ENCODE results near the gene ABHD16B. TPM values are rescaled to one million over a fixed set of nuclear protein-coding genes. Genes with fewer than 3 reads are reported as not detected.
A peak's percentile ranks its signal among the peaks of the same experiment; 100 is the strongest.

Gene ABHD16B
- total and polyA plus RNA-seq, 4 donors, result not detected

- H3K4me1 ChIP-seq (ENCODE audit: control insufficient read depth, insufficient read depth, low read length), result peaks cover 22% of the 10 kb centered on the region
- peaks cover 4% of the 10 kb centered on the region for H3K36me3 ChIP-seq (ENCODE audit: control insufficient read depth, insufficient read depth, low read length)
- no peaks in the 10 kb centered on the region for H3K9me3 ChIP-seq (ENCODE audit: control insufficient read depth, insufficient read depth, low read length)
- no peak overlapping the region for H3K4me3 ChIP-seq (ENCODE audit: low read depth, low read length)
- no peaks in the 10 kb centered on the region for H3K27me3 ChIP-seq (ENCODE audit: control insufficient read depth, insufficient read depth, low read length)
- no peak overlapping the region for H3K27ac ChIP-seq (ENCODE audit: low read depth, low read length)
- DNase-seq (ENCODE audit: low read depth in 4 of 6, low spot score in 6 of 6), result no peak
- 94% methylated on average over 2 of the region's 3 CpGs for WGBS (ENCODE audit: insufficient coverage)
Measured at GRCh38 chr20:63900413-63900812, 39.1 kb downstream of the ABHD16B start.

- no peaks in the 10 kb centered on the region for H3K27me3 ChIP-seq (ENCODE audit: control insufficient read depth, insufficient read depth, low read length)
- H3K36me3 ChIP-seq (ENCODE audit: control insufficient read depth, insufficient read depth, low read length), result peaks cover 4% of the 10 kb centered on the region
- DNase-seq (ENCODE audit: low read depth in 4 of 6, low spot score in 6 of 6), result no peak
- H3K4me1 ChIP-seq (ENCODE audit: control insufficient read depth, insufficient read depth, low read length), result peaks cover 4% of the 10 kb centered on the region
- H3K4me3 ChIP-seq (ENCODE audit: low read depth, low read length), result no peak overlapping the region
- no peak overlapping the region for H3K27ac ChIP-seq (ENCODE audit: low read depth, low read length)
- WGBS (ENCODE audit: insufficient coverage), result 89% methylated on average over 7 of the region's 11 CpGs
- no peaks in the 10 kb centered on the region for H3K9me3 ChIP-seq (ENCODE audit: control insufficient read depth, insufficient read depth, low read length)
Measured at GRCh38 chr20:63903796-63904561, 42.7 kb downstream of the ABHD16B start.

- no peaks in the 10 kb centered on the region for H3K9me3 ChIP-seq (ENCODE audit: control insufficient read depth, insufficient read depth, low read length)
- peaks cover 18% of the 10 kb centered on the region for H3K4me1 ChIP-seq (ENCODE audit: control insufficient read depth, insufficient read depth, low read length)
- no peak overlapping the region for H3K27ac ChIP-seq (ENCODE audit: low read depth, low read length)
- 91% methylated on average over 16 of the region's 16 CpGs for WGBS (ENCODE audit: insufficient coverage)
- no peak overlapping the region for H3K4me3 ChIP-seq (ENCODE audit: low read depth, low read length)
- no peak for DNase-seq (ENCODE audit: low read depth in 4 of 6, low spot score in 6 of 6)
- peaks cover 4% of the 10 kb centered on the region for H3K36me3 ChIP-seq (ENCODE audit: control insufficient read depth, insufficient read depth, low read length)
- no peaks in the 10 kb centered on the region for H3K27me3 ChIP-seq (ENCODE audit: control insufficient read depth, insufficient read depth, low read length)
Measured at GRCh38 chr20:63908008-63908682, 46.8 kb downstream of the ABHD16B start.

- peak in 1 of 6 donors; percentile 55 for DNase-seq (ENCODE audit: low read depth in 4 of 6, low spot score in 6 of 6)
- Histone ChIP-seq H3K27ac (ENCODE audit: low read depth, low read length) (no peak overlapping the region), H3K4me1 (ENCODE audit: control insufficient read depth, insufficient read depth, low read length) (peaks cover 18% of the 10 kb centered on the region), H3K27me3 (ENCODE audit: control insufficient read depth, insufficient read depth, low read length) (no peaks in the 10 kb centered on the region), H3K36me3 (ENCODE audit: control insufficient read depth, insufficient read depth, low read length) (peaks cover 4% of the 10 kb centered on the region), H3K4me3 (ENCODE audit: low read depth, low read length) (no peak overlapping the region), H3K9me3 (ENCODE audit: control insufficient read depth, insufficient read depth, low read length) (no peaks in the 10 kb centered on the region)
- WGBS (ENCODE audit: insufficient coverage), result 36% methylated on average over 10 of the region's 12 CpGs
Measured at GRCh38 chr20:63911176-63911575, 49.9 kb downstream of the ABHD16B start.

Small RNA genes lying within 50 kb of the gene (small RNA-seq; reads per million reads assigned to genes)
- 0.20 reads per million, percentile 6 among the genes with 10 or more reads in this experiment for gene RNU1-134P (ENCODE audit: low replicate concordance)

Other genes starting within 250 kb of the ABHD16B start
- gene GMEB2, start 234.4 kb upstream of the ABHD16B start, total RNA-seq, result 1 to 10 TPM; 5.9 to 9.3 TPM
- 10 to 100 TPM; 11.1 to 12.0 TPM for gene GMEB2, start 234.4 kb upstream of the ABHD16B start, polyA plus RNA-seq (ENCODE audit: insufficient read length in 2 of 2)
- gene STMN3, start 208.1 kb upstream of the ABHD16B start, total RNA-seq, result 100 to 1,000 TPM; 137 to 142 TPM
- 100 to 1,000 TPM; 493 to 495 TPM for gene STMN3, start 208.1 kb upstream of the ABHD16B start, polyA plus RNA-seq (ENCODE audit: insufficient read length in 2 of 2)
- 10 to 100 TPM in 1 of 2 donors, 1 to 10 TPM in 1; 8.1 to 16.9 TPM for gene RTEL1, start 203.2 kb upstream of the ABHD16B start, total RNA-seq
- 10 to 100 TPM; 21.6 to 29.6 TPM for gene RTEL1, start 203.2 kb upstream of the ABHD16B start, polyA plus RNA-seq (ENCODE audit: insufficient read length in 2 of 2)
- 1 to 10 TPM; 1.1 to 3.1 TPM for gene TNFRSF6B, start 164.8 kb upstream of the ABHD16B start, total RNA-seq
- 1 to 10 TPM; 2.8 to 5.2 TPM for gene TNFRSF6B, start 164.8 kb upstream of the ABHD16B start, polyA plus RNA-seq (ENCODE audit: insufficient read length in 2 of 2)
- gene ARFRP1, start 153.5 kb upstream of the ABHD16B start, total RNA-seq, result 10 to 100 TPM; 19.5 to 46.6 TPM
- gene ARFRP1, start 153.5 kb upstream of the ABHD16B start, polyA plus RNA-seq (ENCODE audit: insufficient read length in 2 of 2), result 10 to 100 TPM; 52.0 to 57.8 TPM
- 10 to 100 TPM in 1 of 2 donors, 1 to 10 TPM in 1; 6.9 to 19.2 TPM for gene ZGPAT, start 153.5 kb upstream of the ABHD16B start, total RNA-seq
- gene ZGPAT, start 153.5 kb upstream of the ABHD16B start, polyA plus RNA-seq (ENCODE audit: insufficient read length in 2 of 2), result 10 to 100 TPM; 26.9 to 34.6 TPM
- gene LIME1, start 124.8 kb upstream of the ABHD16B start, total RNA-seq, result 1 to 10 TPM; 2.5 to 9.8 TPM
- 10 to 100 TPM; 19.6 to 24.5 TPM for gene LIME1, start 124.8 kb upstream of the ABHD16B start, polyA plus RNA-seq (ENCODE audit: insufficient read length in 2 of 2)
- gene SLC2A4RG, start 121.7 kb upstream of the ABHD16B start, total RNA-seq, result 10 to 100 TPM in 1 of 2 donors, 1 to 10 TPM in 1; 5.5 to 51.0 TPM
- 10 to 100 TPM; 55.2 to 79.1 TPM for gene SLC2A4RG, start 121.7 kb upstream of the ABHD16B start, polyA plus RNA-seq (ENCODE audit: insufficient read length in 2 of 2)
- 10 to 100 TPM in 1 of 2 donors, 1 to 10 TPM in 1; 8.3 to 13.4 TPM for gene ZBTB46, start 30.2 kb upstream of the ABHD16B start, total RNA-seq
- gene ZBTB46, start 30.2 kb upstream of the ABHD16B start, polyA plus RNA-seq (ENCODE audit: insufficient read length in 2 of 2), result 10 to 100 TPM in 1 of 2 donors, 1 to 10 TPM in 1; 9.7 to 13.0 TPM
- gene TPD52L2, start 3.8 kb downstream of the ABHD16B start, total RNA-seq, result 10 to 100 TPM; 38.5 to 58.1 TPM
- gene TPD52L2, start 3.8 kb downstream of the ABHD16B start, polyA plus RNA-seq (ENCODE audit: insufficient read length in 2 of 2), result 100 to 1,000 TPM in 1 of 2 donors, 10 to 100 TPM in 1; 81.7 to 109 TPM
- 10 to 100 TPM; 59.4 to 80.6 TPM for gene DNAJC5, start 33.6 kb downstream of the ABHD16B start, total RNA-seq
- gene DNAJC5, start 33.6 kb downstream of the ABHD16B start, polyA plus RNA-seq (ENCODE audit: insufficient read length in 2 of 2), result 100 to 1,000 TPM; 109 to 112 TPM
- gene UCKL1, start 94.9 kb downstream of the ABHD16B start, total RNA-seq, result 10 to 100 TPM; 14.1 to 31.9 TPM
- 10 to 100 TPM; 56.5 to 83.7 TPM for gene UCKL1, start 94.9 kb downstream of the ABHD16B start, polyA plus RNA-seq (ENCODE audit: insufficient read length in 2 of 2)
- gene ZNF512B, start 108.4 kb downstream of the ABHD16B start, total RNA-seq, result 10 to 100 TPM; 10.6 to 24.2 TPM
- 10 to 100 TPM; 43.7 to 44.7 TPM for gene ZNF512B, start 108.4 kb downstream of the ABHD16B start, polyA plus RNA-seq (ENCODE audit: insufficient read length in 2 of 2)
- gene SAMD10, start 118.1 kb downstream of the ABHD16B start, total RNA-seq, result 1 to 10 TPM; 6.9 TPM
- 10 to 100 TPM; 41.3 to 42.9 TPM for gene SAMD10, start 118.1 kb downstream of the ABHD16B start, polyA plus RNA-seq (ENCODE audit: insufficient read length in 2 of 2)
- gene PRPF6, start 119.6 kb downstream of the ABHD16B start, total RNA-seq, result 10 to 100 TPM; 44.9 to 61.3 TPM
- 10 to 100 TPM; 89.2 to 92.4 TPM for gene PRPF6, start 119.6 kb downstream of the ABHD16B start, polyA plus RNA-seq (ENCODE audit: insufficient read length in 2 of 2)
- 1 to 10 TPM in 1 of 2 donors, under 1 TPM in 1; 0.69 to 1.2 TPM for gene C20orf204, start 174.7 kb downstream of the ABHD16B start, total RNA-seq
- gene C20orf204, start 174.7 kb downstream of the ABHD16B start, polyA plus RNA-seq (ENCODE audit: insufficient read length in 2 of 2), result 1 to 10 TPM; 1.3 to 3.1 TPM
- gene SOX18, start 188.1 kb downstream of the ABHD16B start, total RNA-seq, result 1 to 10 TPM; 2.4 to 2.9 TPM
- gene SOX18, start 188.1 kb downstream of the ABHD16B start, polyA plus RNA-seq (ENCODE audit: insufficient read length in 2 of 2), result 10 to 100 TPM in 1 of 2 donors, 1 to 10 TPM in 1; 8.7 to 12.3 TPM
- gene TCEA2, start 201.7 kb downstream of the ABHD16B start, total RNA-seq, result 10 to 100 TPM; 35.9 to 60.0 TPM
- gene TCEA2, start 201.7 kb downstream of the ABHD16B start, polyA plus RNA-seq (ENCODE audit: insufficient read length in 2 of 2), result 100 to 1,000 TPM; 166 to 170 TPM
- 10 to 100 TPM; 10.7 to 13.9 TPM for gene RGS19, start 218.0 kb downstream of the ABHD16B start, total RNA-seq
- gene RGS19, start 218.0 kb downstream of the ABHD16B start, polyA plus RNA-seq (ENCODE audit: insufficient read length in 2 of 2), result 10 to 100 TPM; 21.0 to 21.5 TPM
- 10 to 100 TPM in 1 of 2 donors, 1 to 10 TPM in 1; 5.2 to 13.9 TPM for gene OPRL1, start 218.6 kb downstream of the ABHD16B start, total RNA-seq
- 10 to 100 TPM; 23.4 to 26.3 TPM for gene OPRL1, start 218.6 kb downstream of the ABHD16B start, polyA plus RNA-seq (ENCODE audit: insufficient read length in 2 of 2)
- gene LKAAEAR1, start 222.9 kb downstream of the ABHD16B start, total RNA-seq, result 1 to 10 TPM; 1.8 to 2.1 TPM
- gene LKAAEAR1, start 222.9 kb downstream of the ABHD16B start, polyA plus RNA-seq (ENCODE audit: insufficient read length in 2 of 2), result 1 to 10 TPM; 7.7 to 8.4 TPM
- gene NPBWR2, start 246.1 kb downstream of the ABHD16B start, total RNA-seq, result not detected
- not detected for gene NPBWR2, start 246.1 kb downstream of the ABHD16B start, polyA plus RNA-seq (ENCODE audit: insufficient read length in 2 of 2)

Measured in spinal cord (tissue), 10 donors.